MM.1S (cell line): ENCODE results near the gene ENO4.

Experiments used
- DNase-seq: peaks from one replicate; pipeline ENCODE4 v3.0.0-alpha.2; 2015
- H2AFZ ChIP-seq: fragments of 300-600 bp; sonication (generic); 2 replicates; pipeline ENCODE4 v1.6.0; 2016; ENCODE audit warnings: antibody characterized with exemption, low read length
- H3F3A ChIP-seq: fragments of 300-600 bp; sonication (generic); 2 replicates; pipeline ENCODE4 v1.6.1; 2016; ENCODE audit warnings: mild to moderate bottlenecking, antibody characterized with exemption, low read length, moderate library complexity, mixed read lengths; ENCODE audit not compliant: insufficient read depth
- H3K27ac ChIP-seq: fragments of 300-600 bp; sonication (generic); 2 replicates; pipeline ENCODE4 v1.5.1; 2016; ENCODE audit warnings: mild to moderate bottlenecking, low read length
- H3K27me3 ChIP-seq: fragments of 300-600 bp; sonication (generic); replicated peaks from 2 replicates; pipeline ENCODE4 v1.6.0; 2016; ENCODE audit warnings: low read length; ENCODE audit not compliant: insufficient read depth
- H3K36me3 ChIP-seq: fragments of 300-600 bp; sonication (generic); replicated peaks from 2 replicates; pipeline ENCODE4 v1.6.1; 2016; ENCODE audit warnings: mild to moderate bottlenecking, low read length, mixed read lengths; ENCODE audit not compliant: insufficient read depth
- H3K4me1 ChIP-seq: fragments of 300-600 bp; sonication (generic); 2 replicates; pipeline ENCODE4 v1.6.1; 2016; ENCODE audit warnings: low read length, mixed read lengths
- H3K4me2 ChIP-seq: fragments of 300-600 bp; sonication (generic); 2 replicates; pipeline ENCODE4 v1.6.0; 2016; ENCODE audit warnings: low read depth, low read length
- H3K4me3 ChIP-seq: fragments of 300-600 bp; sonication (generic); 2 replicates; pipeline ENCODE4 v1.5.1; 2016; ENCODE audit warnings: low read length, mixed read lengths
- H3K79me2 ChIP-seq: fragments of 300-600 bp; sonication (generic); 2 replicates; pipeline ENCODE4 v1.6.1; 2016; ENCODE audit warnings: mixed run types, low read length, mixed read lengths
- H3K9ac ChIP-seq: fragments of 300-600 bp; sonication (generic); 2 replicates; pipeline ENCODE4 v1.6.1; 2016; ENCODE audit warnings: low read length, mixed read lengths
- H3K9me2 ChIP-seq: fragments of 300-600 bp; sonication (generic); replicated peaks from 2 replicates; pipeline ENCODE4 v1.6.1; 2016; ENCODE audit warnings: mild to moderate bottlenecking, low read length, mixed read lengths; ENCODE audit not compliant: insufficient read depth
- H3K9me3 ChIP-seq: fragments of 300-600 bp; sonication (generic); replicated peaks from 2 replicates; pipeline ENCODE4 v1.6.1; 2016; ENCODE audit warnings: mild to moderate bottlenecking, low read length, mixed read lengths; ENCODE audit not compliant: insufficient read depth
- H4K20me1 ChIP-seq: fragments of 300-600 bp; sonication (generic); 2 replicates; pipeline ENCODE4 v1.6.1; 2016; ENCODE audit warnings: mild to moderate bottlenecking, low read length, moderate library complexity, mixed read lengths; ENCODE audit not compliant: insufficient read depth
- EZH2 ChIP-seq: fragments of 300-600 bp; sonication (generic); optimal IDR thresholded peaks from 2 replicates; pipeline ENCODE3; 2017; ENCODE audit warnings: low read depth, mild to moderate bottlenecking, antibody characterized with exemption, low read length, mixed read lengths
- EZH2phosphoT487 ChIP-seq: fragments of 300-600 bp; sonication (generic); IDR thresholded peaks from 2 replicates; pipeline ENCODE4 v1.6.1; 2018; ENCODE audit warnings: antibody characterized with exemption, low read length
- TF ChIP-seq, protein P1 (sequence below): fragments of 300-600 bp; sonication (generic); IDR thresholded peaks from 2 replicates; pipeline ENCODE4 v1.5.1; 2016; ENCODE audit warnings: antibody characterized with exemption, low read length, mixed read lengths

ENO4 gene

GRCh38 chr10:116850058-116850611 lies 836 bp downstream of the ENO4 start:
- DNase-seq: no peak
- Histone ChIP-seq H3K4me1 (peaks cover 4% of the 10 kb centered on the region), H3K9me3 (no peaks in the 10 kb centered on the region), H3K4me3 (peak overlapping the region; percentile 88), H3K4me2 (peak overlapping the region; percentile 90), H3K27me3 (no peaks in the 10 kb centered on the region), H2AFZ (peak overlapping the region; percentile 95), H4K20me1 (no peaks in the 10 kb centered on the region), H3K9ac (peak overlapping the region; percentile 79), H3K27ac (no peak overlapping the region), H3K9me2 (no peaks in the 10 kb centered on the region), H3F3A (no peaks in the 10 kb centered on the region; the same call in 1 of the 2 replicates), H3K79me2 (no peaks in the 10 kb centered on the region), H3K36me3 (no peaks in the 10 kb centered on the region)
- TF ChIP-seq EZH2 (no peak), EZH2phosphoT487 (no peak)
- TF ChIP-seq, protein P1, sequence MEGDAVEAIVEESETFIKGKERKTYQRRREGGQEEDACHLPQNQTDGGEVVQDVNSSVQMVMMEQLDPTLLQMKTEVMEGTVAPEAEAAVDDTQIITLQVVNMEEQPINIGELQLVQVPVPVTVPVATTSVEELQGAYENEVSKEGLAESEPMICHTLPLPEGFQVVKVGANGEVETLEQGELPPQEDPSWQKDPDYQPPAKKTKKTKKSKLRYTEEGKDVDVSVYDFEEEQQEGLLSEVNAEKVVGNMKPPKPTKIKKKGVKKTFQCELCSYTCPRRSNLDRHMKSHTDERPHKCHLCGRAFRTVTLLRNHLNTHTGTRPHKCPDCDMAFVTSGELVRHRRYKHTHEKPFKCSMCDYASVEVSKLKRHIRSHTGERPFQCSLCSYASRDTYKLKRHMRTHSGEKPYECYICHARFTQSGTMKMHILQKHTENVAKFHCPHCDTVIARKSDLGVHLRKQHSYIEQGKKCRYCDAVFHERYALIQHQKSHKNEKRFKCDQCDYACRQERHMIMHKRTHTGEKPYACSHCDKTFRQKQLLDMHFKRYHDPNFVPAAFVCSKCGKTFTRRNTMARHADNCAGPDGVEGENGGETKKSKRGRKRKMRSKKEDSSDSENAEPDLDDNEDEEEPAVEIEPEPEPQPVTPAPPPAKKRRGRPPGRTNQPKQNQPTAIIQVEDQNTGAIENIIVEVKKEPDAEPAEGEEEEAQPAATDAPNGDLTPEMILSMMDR: no peak

DNA sequence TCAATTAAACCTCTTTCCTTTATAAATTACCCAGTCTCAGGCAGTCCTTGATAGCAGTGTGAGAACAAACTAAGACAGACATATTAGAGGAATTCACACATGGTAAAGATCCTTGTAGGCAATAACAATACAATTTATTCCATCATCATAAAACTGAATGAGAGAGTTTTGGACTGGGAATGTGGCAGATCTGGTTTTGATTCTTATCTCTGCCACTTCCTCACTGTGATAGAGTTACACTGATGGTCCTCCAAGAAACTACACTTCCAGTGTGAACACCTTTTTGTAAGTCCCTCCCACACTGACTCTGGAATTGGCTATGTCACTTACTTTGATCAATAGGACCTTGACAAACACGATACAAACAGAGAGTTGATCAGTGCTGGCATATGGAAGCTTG lies 2.9 kb downstream of the ENO4 start:
- H3K9ac ChIP-seq: no peak overlapping the region
- no peaks in the 10 kb centered on the region for H3K79me2 ChIP-seq
- H3K9me2 ChIP-seq: no peaks in the 10 kb centered on the region
- H3K4me1 ChIP-seq: peaks cover 4% of the 10 kb centered on the region
- TF ChIP-seq, protein P1: no peak
- TF ChIP-seq EZH2: no peak
- TF ChIP-seq EZH2phosphoT487: no peak
- no peak overlapping the region for H2AFZ ChIP-seq
- H3K36me3 ChIP-seq: no peaks in the 10 kb centered on the region
- no peak overlapping the region for H3K4me2 ChIP-seq
- H3F3A ChIP-seq: no peaks in the 10 kb centered on the region; the same call in 1 of the 2 replicates
- H3K9me3 ChIP-seq: no peaks in the 10 kb centered on the region
- no peak overlapping the region for H3K27ac ChIP-seq
- H3K27me3 ChIP-seq: no peaks in the 10 kb centered on the region
- H4K20me1 ChIP-seq: no peaks in the 10 kb centered on the region
- H3K4me3 ChIP-seq: no peak overlapping the region
- DNase-seq: no peak

- DNase-seq: no peak
- Histone ChIP-seq H4K20me1 (no peaks in the 10 kb centered on the region), H3K4me3 (no peak overlapping the region), H3K79me2 (no peaks in the 10 kb centered on the region), H3K4me2 (no peak overlapping the region), H3K27me3 (no peaks in the 10 kb centered on the region), H2AFZ (no peak overlapping the region), H3K9me3 (no peaks in the 10 kb centered on the region), H3K4me1 (peaks cover 4% of the 10 kb centered on the region), H3K27ac (no peak overlapping the region), H3F3A (no peaks in the 10 kb centered on the region; the same call in 1 of the 2 replicates), H3K9me2 (no peaks in the 10 kb centered on the region), H3K9ac (no peak overlapping the region), H3K36me3 (no peaks in the 10 kb centered on the region)
- TF ChIP-seq, protein P1: no peak
- TF ChIP-seq EZH2: no peak
- no peak for TF ChIP-seq EZH2phosphoT487
These were observed 4.0 kb downstream of the ENO4 start for GRCh38 chr10:116853287-116853686.
